ENCODE measurements around the gene ULK1. TPM values are rescaled to one million over a fixed set of nuclear protein-coding genes. Genes with fewer than 3 reads are reported as not detected.
"Not testable (repeated sequence)": the region's sequence is repeated elsewhere in the genome, so short reads cannot be mapped to it uniquely, and the experiment has no call there.

Gene ULK1
- total and polyA plus RNA-seq, 2 experiments from 2014 or later, result 8.4 to 33.8 TPM

GRCh38 chr12:131953810-131954209 lies 59.4 kb downstream of the ULK1 start:
- not testable (repeated sequence) for H3K27me3 Mint-ChIP-seq (ENCODE audit: insufficient read depth, low read depth, poor library complexity); H3K9me3 Mint-ChIP-seq; H2AFZ ChIP-seq; H3K4me3 Mint-ChIP-seq; H3K4me1 ChIP-seq (ENCODE audit: insufficient read depth); H3K27me3 ChIP-seq (ENCODE audit: insufficient read depth); H3K36me3 Mint-ChIP-seq (ENCODE audit: low read depth); H3K4me3 ChIP-seq; H3K27ac Mint-ChIP-seq; H3K4me2 ChIP-seq; H3K4me1 Mint-ChIP-seq; H3K36me3 ChIP-seq (ENCODE audit: insufficient read depth); H3F3A ChIP-seq (replicated peaks; ENCODE audit: low read depth); H3K27ac ChIP-seq (ENCODE audit: low read depth); ATAC-seq; H3K9me2 ChIP-seq (ENCODE audit: insufficient read depth); DNase-seq (ENCODE audit: low spot score)
- H3K79me2 ChIP-seq (replicated peaks; ENCODE audit: insufficient read depth), result peaks cover 85% of the 10 kb centered on the region
- H4K20me1 ChIP-seq (replicated peaks; ENCODE audit: insufficient read depth), result peaks cover 40% of the 10 kb centered on the region

GRCh38 chr12:131954460-131954859 lies 60.0 kb downstream of the ULK1 start:
- H3K9me2 ChIP-seq (ENCODE audit: insufficient read depth); H3F3A ChIP-seq (replicated peaks; ENCODE audit: low read depth); H3K36me3 ChIP-seq (ENCODE audit: insufficient read depth); H3K27ac Mint-ChIP-seq; H3K4me3 ChIP-seq; H3K9me3 Mint-ChIP-seq; H3K4me1 ChIP-seq (ENCODE audit: insufficient read depth); H3K4me2 ChIP-seq; H3K4me3 Mint-ChIP-seq; H3K4me1 Mint-ChIP-seq; ATAC-seq; H2AFZ ChIP-seq; H3K27me3 ChIP-seq (ENCODE audit: insufficient read depth); H3K36me3 Mint-ChIP-seq (ENCODE audit: low read depth); DNase-seq (ENCODE audit: low spot score); H3K27me3 Mint-ChIP-seq (ENCODE audit: insufficient read depth, low read depth, poor library complexity); H3K27ac ChIP-seq (ENCODE audit: low read depth): not testable (repeated sequence)
- H3K79me2 ChIP-seq (replicated peaks; ENCODE audit: insufficient read depth), result peaks cover 91% of the 10 kb centered on the region
- peaks cover 41% of the 10 kb centered on the region for H4K20me1 ChIP-seq (replicated peaks; ENCODE audit: insufficient read depth)

DNA sequence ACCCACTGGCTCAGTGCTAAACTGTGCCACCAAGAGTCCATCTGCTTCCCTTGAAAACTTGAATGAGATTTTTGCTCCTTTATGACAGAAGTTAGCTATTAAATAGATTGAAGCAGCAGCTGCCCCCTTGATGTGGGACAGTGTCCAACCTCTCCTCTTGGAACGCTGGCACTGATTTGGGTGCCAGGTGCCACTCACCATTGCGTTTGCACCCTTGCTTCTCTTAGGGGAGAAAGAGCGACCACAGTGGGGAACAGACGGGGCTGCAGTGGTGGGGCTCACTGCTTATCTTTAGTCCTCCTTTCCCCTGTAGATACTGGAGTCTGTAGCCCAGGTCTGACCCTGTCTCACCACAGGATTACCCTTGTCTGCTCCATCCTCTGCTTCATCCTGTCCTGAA lies 64.7 kb downstream of the ULK1 start:
- TF ChIP-seq POLR2AphosphoS5 (IDR thresholded peaks at IDR 0.05; ENCODE audit: low read depth) (no peak), ZNF331 (CRISPR knock-in tag; IDR thresholded peaks at IDR 0.05; ENCODE audit: low read depth) (no peak), STAT1 (IDR thresholded peaks at IDR 0.05; ENCODE audit: unreplicated experiment) (no peak), ZNF114 (CRISPR knock-in tag; IDR thresholded peaks at IDR 0.05) (no peak), JUNB (IDR thresholded peaks at IDR 0.05; ENCODE audit: unreplicated experiment) (no peak), EZH2phosphoT487 (IDR thresholded peaks at IDR 0.05; ENCODE audit: unreplicated experiment) (no peak)
- TF ChIP-seq, protein P1, sequence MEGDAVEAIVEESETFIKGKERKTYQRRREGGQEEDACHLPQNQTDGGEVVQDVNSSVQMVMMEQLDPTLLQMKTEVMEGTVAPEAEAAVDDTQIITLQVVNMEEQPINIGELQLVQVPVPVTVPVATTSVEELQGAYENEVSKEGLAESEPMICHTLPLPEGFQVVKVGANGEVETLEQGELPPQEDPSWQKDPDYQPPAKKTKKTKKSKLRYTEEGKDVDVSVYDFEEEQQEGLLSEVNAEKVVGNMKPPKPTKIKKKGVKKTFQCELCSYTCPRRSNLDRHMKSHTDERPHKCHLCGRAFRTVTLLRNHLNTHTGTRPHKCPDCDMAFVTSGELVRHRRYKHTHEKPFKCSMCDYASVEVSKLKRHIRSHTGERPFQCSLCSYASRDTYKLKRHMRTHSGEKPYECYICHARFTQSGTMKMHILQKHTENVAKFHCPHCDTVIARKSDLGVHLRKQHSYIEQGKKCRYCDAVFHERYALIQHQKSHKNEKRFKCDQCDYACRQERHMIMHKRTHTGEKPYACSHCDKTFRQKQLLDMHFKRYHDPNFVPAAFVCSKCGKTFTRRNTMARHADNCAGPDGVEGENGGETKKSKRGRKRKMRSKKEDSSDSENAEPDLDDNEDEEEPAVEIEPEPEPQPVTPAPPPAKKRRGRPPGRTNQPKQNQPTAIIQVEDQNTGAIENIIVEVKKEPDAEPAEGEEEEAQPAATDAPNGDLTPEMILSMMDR (conservative IDR thresholded peaks at IDR 0.05; ENCODE audit: low read depth in 2 of 2), result no peak
- Histone ChIP-seq H4K20me1 (replicated peaks; ENCODE audit: insufficient read depth) (peaks cover 46% of the 10 kb centered on the region), H3F3A (replicated peaks; ENCODE audit: low read depth) (0 out of 2 replicates have a peak, but pooled peaks cover 3% of the 10 kb centered on the region), H3K4me1 (ENCODE audit: insufficient read depth) (no peaks in the 10 kb centered on the region), H3K79me2 (replicated peaks; ENCODE audit: insufficient read depth) (peaks cover 87% of the 10 kb centered on the region), H2AFZ (no peak overlapping the region), H3K36me3 (ENCODE audit: insufficient read depth) (peaks cover 5% of the 10 kb centered on the region; the same call in 1 of the 2 replicates), H3K4me2 (no peak overlapping the region), H3K27ac (ENCODE audit: low read depth) (no peak overlapping the region), H3K27me3 (ENCODE audit: insufficient read depth) (no peaks in the 10 kb centered on the region), H3K9me2 (ENCODE audit: insufficient read depth) (no peaks in the 10 kb centered on the region), H3K4me3 (no peak overlapping the region)
- Mint-ChIP-seq H3K36me3 (ENCODE audit: low read depth) (peaks cover 13% of the 10 kb centered on the region), H3K27me3 (ENCODE audit: insufficient read depth, low read depth, poor library complexity) (peaks cover 2% of the 10 kb centered on the region), H3K27ac (peak overlapping the region; percentile 51; the same call in 1 of the 2 replicates), H3K9me3 (no peaks in the 10 kb centered on the region), H3K4me1 (peaks cover 6% of the 10 kb centered on the region), H3K4me3 (no peak overlapping the region)
- ATAC-seq (no peak), DNase-seq (ENCODE audit: low spot score) (no peak)
